BJ (cell line): ENCODE data around the gene MPV17L. TPM values are rescaled to one million over a fixed set of nuclear protein-coding genes. Genes with fewer than 3 reads are reported as not detected.
"Not testable (repeated sequence)": the region's sequence is repeated elsewhere in the genome, so short reads cannot be mapped to it uniquely, and the experiment has no call there.

Experiments used
- CTCF ChIA-PET: fragments of 350-600 bp; formaldehyde crosslinking; extraction: SDS; loops from one replicate; lab custom pipeline; 2021; ENCODE audit warnings: antibody characterized with exemption, inconsistent platforms; lab: Yijun Ruan, JAX
- POLR2A ChIA-PET: fragments of 300-600 bp; sonication (Branson Sonifier 250); formaldehyde crosslinking; extraction: SDS; loops from one replicate; lab custom pipeline; 2021; ENCODE audit warnings: antibody characterized with exemption; lab: Charles Lee
- DNase-seq: peaks from one replicate; pipeline ENCODE4 v3.0.0-alpha.2; 2011; ENCODE audit warnings: low read depth
- H3K27me3 ChIP-seq: 2 replicates; pipeline ENCODE4 v1.6.0; 2011; ENCODE audit warnings: low read length; ENCODE audit not compliant: control insufficient read depth, insufficient read depth
- H3K36me3 ChIP-seq: 2 replicates; pipeline ENCODE4 v1.5.1; 2011; ENCODE audit warnings: low read length; ENCODE audit not compliant: control insufficient read depth, insufficient read depth
- H3K4me3 ChIP-seq: 2 replicates; pipeline ENCODE4 v1.5.1; 2011; ENCODE audit warnings: low read depth, mild to moderate bottlenecking, control low read depth, low read length
- CTCF ChIP-seq: IDR thresholded peaks from 2 replicates; pipeline ENCODE4 v1.5.1; 2011; ENCODE audit warnings: low read depth, mild to moderate bottlenecking, control low read depth, inconsistent platforms, low read length, moderate library complexity; ENCODE audit not compliant: insufficient read depth
- polyA plus RNA-seq: library from polyadenylated mRNA; depleted of rRNA; stranded (reverse); fragments of >200 nt; gene quantifications from 2 replicates; pipeline ENCODE4 v1.2.3, GENCODE V29; 2011

The MPV17L gene
- polyA plus RNA-seq, 1 experiment = 0.38 TPM

GRCh38 chr16:15417197-15417596, 21.6 kb downstream of the MPV17L start:
- no peak overlapping the region for H3K4me3 ChIP-seq
- no peak for DNase-seq
- ChIA-PET CTCF (interaction anchor here (1.5 to 2.2 kb wide), 2 partner anchors 9 to 10 kb away, joined by 3 to 8 read pairs; no protein-coding TSS in a partner anchor), POLR2A (no interaction called here)
- H3K36me3 ChIP-seq = no peaks in the 10 kb centered on the region
- TF ChIP-seq CTCF = no peak
- peaks cover 1% of the 10 kb centered on the region for H3K27me3 ChIP-seq

GRCh38 chr16:15418206-15418605, 22.7 kb downstream of the MPV17L start:
- TF ChIP-seq CTCF = no peak
- Histone ChIP-seq H3K36me3 (no peaks in the 10 kb centered on the region), H3K4me3 (no peak overlapping the region), H3K27me3 (peaks cover 1% of the 10 kb centered on the region)
- CTCF ChIA-PET = interaction anchor here (1.0 kb wide), 1 partner anchor 8 kb away, joined by 3 read pairs; no protein-coding TSS in a partner anchor
- DNase-seq = no peak
- POLR2A ChIA-PET = no interaction called here

- H3K4me3 ChIP-seq, H3K27me3 ChIP-seq, H3K36me3 ChIP-seq, CTCF ChIA-PET, POLR2A ChIA-PET, DNase-seq: not testable (repeated sequence)
Observed at GRCh38 chr16:15421696-15422095, 26.1 kb downstream of the MPV17L start.

GRCh38 chr16:15422222-15422621, 26.7 kb downstream of the MPV17L start:
- TF ChIP-seq CTCF = no peak
- DNase-seq = no peak
- ChIA-PET CTCF (no interaction called here), POLR2A (no interaction called here)
- no peaks in the 10 kb centered on the region for H3K36me3 ChIP-seq
- no peak overlapping the region for H3K4me3 ChIP-seq
- H3K27me3 ChIP-seq = peaks cover 7% of the 10 kb centered on the region

- TF ChIP-seq CTCF = no peak
- ChIA-PET POLR2A (no interaction called here), CTCF (interaction anchor here (0.8 to 6.6 kb wide), 10 partner anchors 8 to 126 kb away, joined by 3 to 60 read pairs (median 3); no protein-coding TSS in a partner anchor)
- no peaks in the 10 kb centered on the region for H3K36me3 ChIP-seq
- no peak overlapping the region for H3K4me3 ChIP-seq
- peaks cover 7% of the 10 kb centered on the region for H3K27me3 ChIP-seq
- no peak for DNase-seq
Observed at GRCh38 chr16:15425861-15426260, 30.3 kb downstream of the MPV17L start.

GRCh38 chr16:15426796-15427195, 31.2 kb downstream of the MPV17L start:
- no peak overlapping the region for H3K4me3 ChIP-seq
- no peak for TF ChIP-seq CTCF
- no peak for DNase-seq
- ChIA-PET CTCF (interaction anchor here (0.6 to 6.6 kb wide), 16 partner anchors 9 to 275 kb away, joined by 3 to 60 read pairs (median 3); no protein-coding TSS in a partner anchor), POLR2A (no interaction called here)
- H3K36me3 ChIP-seq = no peaks in the 10 kb centered on the region
- peaks cover 5% of the 10 kb centered on the region for H3K27me3 ChIP-seq
